Measurements from ENCODE around the gene GNL2.
"Not testable (repeated sequence)": the region's sequence is repeated elsewhere in the genome, so short reads cannot be mapped to it uniquely, and the experiment has no call there.

The GNL2 gene

GRCh38 chr1:37519613-37520012 lies 76.1 kb downstream of the GNL2 start:
- TF ChIP-seq ZNF274 (IDR thresholded peaks at IDR 0.05; ENCODE audit: low read depth, low read length), result no peak

GRCh38 chr1:37518929-37519328 lies 76.8 kb downstream of the GNL2 start:
- H3K4me3 ChIP-seq (ENCODE audit: low read length), result not testable (repeated sequence)

More at GRCh38 chr1:37519613-37520012, 76.1 kb downstream of the GNL2 start:
- H3K4me3 ChIP-seq (ENCODE audit: low read length), result no peak overlapping the region

GRCh38 chr1:37518241-37518640 lies 77.5 kb downstream of the GNL2 start:
- H3K4me3 ChIP-seq (ENCODE audit: low read length), result not testable (repeated sequence)

- no peak for TF ChIP-seq ZNF274 (IDR thresholded peaks at IDR 0.05; ENCODE audit: low read depth, low read length)
- no peak overlapping the region for H3K4me3 ChIP-seq (ENCODE audit: low read length)
Measured at GRCh38 chr1:37517569-37517968, 78.2 kb downstream of the GNL2 start.

Measured in GM08714 (cell line).